GM10266 (cell line): ENCODE data around the gene MSMP.

Source experiments
- DNase-seq: peaks from one replicate; pipeline ENCODE4 v3.0.0; 2012; ENCODE audit errors: extremely low spot score
- TF ChIP-seq, protein P1 (sequence below): IDR thresholded peaks from 2 replicates; pipeline ENCODE4 v1.5.1; 2012; ENCODE audit warnings: mild to moderate bottlenecking, low read depth; ENCODE audit not compliant: control insufficient read depth, insufficient read depth; ENCODE audit errors: missing control alignments

Gene MSMP

GRCh38 chr9:35759795-35760194 lies 5.7 kb upstream of the MSMP start:
- TF ChIP-seq, protein P1, sequence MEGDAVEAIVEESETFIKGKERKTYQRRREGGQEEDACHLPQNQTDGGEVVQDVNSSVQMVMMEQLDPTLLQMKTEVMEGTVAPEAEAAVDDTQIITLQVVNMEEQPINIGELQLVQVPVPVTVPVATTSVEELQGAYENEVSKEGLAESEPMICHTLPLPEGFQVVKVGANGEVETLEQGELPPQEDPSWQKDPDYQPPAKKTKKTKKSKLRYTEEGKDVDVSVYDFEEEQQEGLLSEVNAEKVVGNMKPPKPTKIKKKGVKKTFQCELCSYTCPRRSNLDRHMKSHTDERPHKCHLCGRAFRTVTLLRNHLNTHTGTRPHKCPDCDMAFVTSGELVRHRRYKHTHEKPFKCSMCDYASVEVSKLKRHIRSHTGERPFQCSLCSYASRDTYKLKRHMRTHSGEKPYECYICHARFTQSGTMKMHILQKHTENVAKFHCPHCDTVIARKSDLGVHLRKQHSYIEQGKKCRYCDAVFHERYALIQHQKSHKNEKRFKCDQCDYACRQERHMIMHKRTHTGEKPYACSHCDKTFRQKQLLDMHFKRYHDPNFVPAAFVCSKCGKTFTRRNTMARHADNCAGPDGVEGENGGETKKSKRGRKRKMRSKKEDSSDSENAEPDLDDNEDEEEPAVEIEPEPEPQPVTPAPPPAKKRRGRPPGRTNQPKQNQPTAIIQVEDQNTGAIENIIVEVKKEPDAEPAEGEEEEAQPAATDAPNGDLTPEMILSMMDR, result no peak
- no peak for DNase-seq

DNA sequence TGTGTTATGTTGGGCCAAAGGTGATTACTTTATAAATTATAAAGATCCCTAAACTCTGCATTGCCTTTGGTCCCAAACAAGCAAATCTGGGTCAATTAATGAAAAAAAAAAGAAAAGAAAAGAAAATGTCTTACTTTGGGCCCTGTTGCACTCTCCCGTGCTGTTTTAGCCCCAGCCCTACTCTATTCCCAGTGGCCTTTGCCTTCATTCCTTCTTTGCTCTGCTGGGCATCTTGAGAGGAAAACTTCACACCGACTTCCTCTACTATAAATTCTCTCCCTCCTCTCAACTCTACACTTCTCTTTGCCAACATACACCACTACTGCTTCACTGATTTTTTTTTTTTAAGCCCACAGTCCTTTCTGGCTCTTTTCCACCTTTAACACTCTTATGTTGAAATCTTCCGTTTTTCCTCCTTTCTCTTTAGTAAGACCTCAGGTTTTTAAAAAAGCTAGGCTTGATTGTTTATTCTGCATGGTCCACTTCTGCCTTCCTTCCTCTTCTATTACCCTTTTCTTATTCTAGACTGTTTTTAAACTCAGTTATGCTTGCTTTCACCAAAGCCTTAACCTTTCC lies 4.5 kb upstream of the MSMP start:
- TF ChIP-seq, protein P1, result no peak
- DNase-seq, result no peak

GRCh38 chr9:35757892-35758275 lies 3.8 kb upstream of the MSMP start:
- no peak for DNase-seq
- TF ChIP-seq, protein P1, result no peak

DNA sequence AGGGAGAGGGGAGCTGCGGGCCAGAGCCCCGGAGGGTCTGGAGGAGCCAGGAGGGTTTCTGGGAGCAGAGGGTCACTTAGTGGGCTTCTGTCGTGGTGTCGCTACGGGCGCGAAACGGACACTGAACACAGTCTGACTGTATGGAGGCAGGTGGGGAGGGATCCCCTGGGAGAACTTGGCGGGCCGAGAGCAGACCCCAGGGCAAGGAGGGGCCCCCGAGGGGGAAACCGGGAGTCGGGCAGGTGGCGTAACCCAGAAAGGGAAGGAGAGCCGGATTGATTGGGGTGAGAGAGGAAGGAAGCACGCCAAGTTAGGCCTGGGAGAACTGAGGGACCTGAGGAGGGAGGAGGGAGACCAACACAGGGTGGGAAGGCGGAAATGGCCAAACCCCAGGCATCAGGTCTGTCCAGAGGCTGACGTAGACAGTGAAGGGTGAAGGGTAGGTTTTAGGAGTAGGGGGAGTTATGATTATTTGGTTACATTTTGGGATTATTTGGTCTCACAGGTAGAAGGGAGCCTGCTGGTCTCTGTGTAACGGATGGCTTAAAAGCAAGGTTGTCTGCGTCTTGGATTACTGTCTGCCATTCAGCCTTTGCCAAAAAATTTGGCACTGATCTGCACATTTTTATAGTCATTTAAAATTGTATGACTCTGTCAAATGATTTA lies 3.3 kb upstream of the MSMP start:
- TF ChIP-seq, protein P1, result no peak
- peak; percentile 47 for DNase-seq

GRCh38 chr9:35756275-35757225 lies 2.5 kb upstream of the MSMP start:
- peak; percentile 77 for DNase-seq
- TF ChIP-seq, protein P1, result peak; percentile 78

- DNase-seq, result no peak
- TF ChIP-seq, protein P1, result no peak
Observed at GRCh38 chr9:35755071-35755470, 995 bp upstream of the MSMP start.

- DNase-seq, result no peak
- TF ChIP-seq, protein P1, result no peak
Observed at GRCh38 chr9:35753466-35753865, 610 bp downstream of the MSMP start.
